H1 (cell line): Measurements from ENCODE around the gene CASP1. TPM values are rescaled to one million over a fixed set of nuclear protein-coding genes. Genes with fewer than 3 reads are reported as not detected.

Source experiments
- FOSL1 ChIP-seq: IDR thresholded peaks from 2 replicates; pipeline ENCODE4 v1.6.1; 2011; ENCODE audit warnings: mild to moderate bottlenecking, low read depth, low read length, moderate library complexity; ENCODE audit not compliant: insufficient read depth
- polyA plus RNA-seq, 7 experiments: library from polyadenylated mRNA; depleted of rRNA in 3 of 7; stranded (reverse) in 5 of 7; unstranded in 2 of 7; fragments of >200 nt in 5 of 7; fragments of 200-250 nt in 2 of 7; gene quantifications; 1 replicate in 5 of 7; 2 replicates in 1 of 7; 4 replicates in 1 of 7; pipeline versions ENCODE4 v1.2.1 to v1.2.3, GENCODE V29; 2011 to 2013; ENCODE audit warnings: missing spikeins in 2 of 7, mixed read lengths in 2 of 7
- total RNA-seq: library from RNA; stranded (reverse); fragmentation: NEBNext Ultra II Directional; extraction: Animal tissue kit (Norgen Biotek cat#: 25700); gene quantifications from 2 replicates; pipeline ENCODE4 v1.2.1, GENCODE V29; 2021
- TF ChIP-seq, protein P1 (sequence below): fragments of 300-600 bp; sonication (generic); IDR thresholded peaks from 2 replicates; pipeline ENCODE4 v1.7.1; 2012; ENCODE audit warnings: low read length, moderate library complexity, mild to moderate bottlenecking, inconsistent platforms; ENCODE audit not compliant: insufficient replicate concordance
- TF ChIP-seq, protein P2 (sequence below): IDR thresholded peaks from 2 replicates; pipeline ENCODE4 v1.6.1; 2012; ENCODE audit warnings: inconsistent platforms

CASP1 gene
- total and polyA plus RNA-seq, 2 of the 8 experiments (the other 6 are each of a cell fraction or from before 2014, with no cell fraction given) = not detected

DNA sequence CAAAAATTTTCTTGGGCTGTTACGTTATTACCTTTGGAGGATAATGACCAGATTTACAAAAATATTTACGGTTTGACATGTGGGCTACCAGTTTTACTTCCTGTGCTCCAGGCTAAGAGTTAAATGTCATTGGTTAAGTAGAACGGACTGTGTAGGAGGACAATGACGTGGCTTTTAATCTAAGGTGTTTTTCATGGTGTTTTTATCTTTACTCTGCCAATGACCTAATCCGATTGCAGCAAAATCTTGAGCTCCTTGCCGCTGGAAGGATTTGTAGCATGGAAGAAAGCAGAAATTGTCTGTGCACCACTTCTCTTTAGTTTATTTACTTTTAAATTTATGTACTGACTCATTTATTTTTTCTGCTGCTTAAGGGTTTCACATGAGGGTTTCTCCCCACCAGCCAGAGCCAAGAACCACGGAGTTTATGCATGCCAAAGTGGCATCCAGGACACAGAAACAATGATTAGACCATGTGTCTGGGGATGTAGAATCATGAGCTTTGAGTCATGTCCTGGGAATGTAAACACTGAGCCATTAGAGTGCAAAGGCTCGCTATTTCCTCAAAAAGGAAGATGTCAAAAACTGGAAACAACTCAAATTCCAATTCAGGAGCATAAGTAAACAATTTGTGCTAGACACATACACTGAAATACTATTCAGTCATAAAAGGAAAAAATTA lies 12.1 kb upstream of the CASP1 start (continued):
- TF ChIP-seq, protein P1, sequence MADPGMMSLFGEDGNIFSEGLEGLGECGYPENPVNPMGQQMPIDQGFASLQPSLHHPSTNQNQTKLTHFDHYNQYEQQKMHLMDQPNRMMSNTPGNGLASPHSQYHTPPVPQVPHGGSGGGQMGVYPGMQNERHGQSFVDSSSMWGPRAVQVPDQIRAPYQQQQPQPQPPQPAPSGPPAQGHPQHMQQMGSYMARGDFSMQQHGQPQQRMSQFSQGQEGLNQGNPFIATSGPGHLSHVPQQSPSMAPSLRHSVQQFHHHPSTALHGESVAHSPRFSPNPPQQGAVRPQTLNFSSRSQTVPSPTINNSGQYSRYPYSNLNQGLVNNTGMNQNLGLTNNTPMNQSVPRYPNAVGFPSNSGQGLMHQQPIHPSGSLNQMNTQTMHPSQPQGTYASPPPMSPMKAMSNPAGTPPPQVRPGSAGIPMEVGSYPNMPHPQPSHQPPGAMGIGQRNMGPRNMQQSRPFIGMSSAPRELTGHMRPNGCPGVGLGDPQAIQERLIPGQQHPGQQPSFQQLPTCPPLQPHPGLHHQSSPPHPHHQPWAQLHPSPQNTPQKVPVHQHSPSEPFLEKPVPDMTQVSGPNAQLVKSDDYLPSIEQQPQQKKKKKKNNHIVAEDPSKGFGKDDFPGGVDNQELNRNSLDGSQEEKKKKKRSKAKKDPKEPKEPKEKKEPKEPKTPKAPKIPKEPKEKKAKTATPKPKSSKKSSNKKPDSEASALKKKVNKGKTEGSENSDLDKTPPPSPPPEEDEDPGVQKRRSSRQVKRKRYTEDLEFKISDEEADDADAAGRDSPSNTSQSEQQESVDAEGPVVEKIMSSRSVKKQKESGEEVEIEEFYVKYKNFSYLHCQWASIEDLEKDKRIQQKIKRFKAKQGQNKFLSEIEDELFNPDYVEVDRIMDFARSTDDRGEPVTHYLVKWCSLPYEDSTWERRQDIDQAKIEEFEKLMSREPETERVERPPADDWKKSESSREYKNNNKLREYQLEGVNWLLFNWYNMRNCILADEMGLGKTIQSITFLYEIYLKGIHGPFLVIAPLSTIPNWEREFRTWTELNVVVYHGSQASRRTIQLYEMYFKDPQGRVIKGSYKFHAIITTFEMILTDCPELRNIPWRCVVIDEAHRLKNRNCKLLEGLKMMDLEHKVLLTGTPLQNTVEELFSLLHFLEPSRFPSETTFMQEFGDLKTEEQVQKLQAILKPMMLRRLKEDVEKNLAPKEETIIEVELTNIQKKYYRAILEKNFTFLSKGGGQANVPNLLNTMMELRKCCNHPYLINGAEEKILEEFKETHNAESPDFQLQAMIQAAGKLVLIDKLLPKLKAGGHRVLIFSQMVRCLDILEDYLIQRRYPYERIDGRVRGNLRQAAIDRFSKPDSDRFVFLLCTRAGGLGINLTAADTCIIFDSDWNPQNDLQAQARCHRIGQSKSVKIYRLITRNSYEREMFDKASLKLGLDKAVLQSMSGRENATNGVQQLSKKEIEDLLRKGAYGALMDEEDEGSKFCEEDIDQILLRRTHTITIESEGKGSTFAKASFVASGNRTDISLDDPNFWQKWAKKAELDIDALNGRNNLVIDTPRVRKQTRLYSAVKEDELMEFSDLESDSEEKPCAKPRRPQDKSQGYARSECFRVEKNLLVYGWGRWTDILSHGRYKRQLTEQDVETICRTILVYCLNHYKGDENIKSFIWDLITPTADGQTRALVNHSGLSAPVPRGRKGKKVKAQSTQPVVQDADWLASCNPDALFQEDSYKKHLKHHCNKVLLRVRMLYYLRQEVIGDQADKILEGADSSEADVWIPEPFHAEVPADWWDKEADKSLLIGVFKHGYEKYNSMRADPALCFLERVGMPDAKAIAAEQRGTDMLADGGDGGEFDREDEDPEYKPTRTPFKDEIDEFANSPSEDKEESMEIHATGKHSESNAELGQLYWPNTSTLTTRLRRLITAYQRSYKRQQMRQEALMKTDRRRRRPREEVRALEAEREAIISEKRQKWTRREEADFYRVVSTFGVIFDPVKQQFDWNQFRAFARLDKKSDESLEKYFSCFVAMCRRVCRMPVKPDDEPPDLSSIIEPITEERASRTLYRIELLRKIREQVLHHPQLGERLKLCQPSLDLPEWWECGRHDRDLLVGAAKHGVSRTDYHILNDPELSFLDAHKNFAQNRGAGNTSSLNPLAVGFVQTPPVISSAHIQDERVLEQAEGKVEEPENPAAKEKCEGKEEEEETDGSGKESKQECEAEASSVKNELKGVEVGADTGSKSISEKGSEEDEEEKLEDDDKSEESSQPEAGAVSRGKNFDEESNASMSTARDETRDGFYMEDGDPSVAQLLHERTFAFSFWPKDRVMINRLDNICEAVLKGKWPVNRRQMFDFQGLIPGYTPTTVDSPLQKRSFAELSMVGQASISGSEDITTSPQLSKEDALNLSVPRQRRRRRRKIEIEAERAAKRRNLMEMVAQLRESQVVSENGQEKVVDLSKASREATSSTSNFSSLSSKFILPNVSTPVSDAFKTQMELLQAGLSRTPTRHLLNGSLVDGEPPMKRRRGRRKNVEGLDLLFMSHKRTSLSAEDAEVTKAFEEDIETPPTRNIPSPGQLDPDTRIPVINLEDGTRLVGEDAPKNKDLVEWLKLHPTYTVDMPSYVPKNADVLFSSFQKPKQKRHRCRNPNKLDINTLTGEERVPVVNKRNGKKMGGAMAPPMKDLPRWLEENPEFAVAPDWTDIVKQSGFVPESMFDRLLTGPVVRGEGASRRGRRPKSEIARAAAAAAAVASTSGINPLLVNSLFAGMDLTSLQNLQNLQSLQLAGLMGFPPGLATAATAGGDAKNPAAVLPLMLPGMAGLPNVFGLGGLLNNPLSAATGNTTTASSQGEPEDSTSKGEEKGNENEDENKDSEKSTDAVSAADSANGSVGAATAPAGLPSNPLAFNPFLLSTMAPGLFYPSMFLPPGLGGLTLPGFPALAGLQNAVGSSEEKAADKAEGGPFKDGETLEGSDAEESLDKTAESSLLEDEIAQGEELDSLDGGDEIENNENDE = no peak
- no peak for TF ChIP-seq FOSL1
- TF ChIP-seq, protein P2, sequence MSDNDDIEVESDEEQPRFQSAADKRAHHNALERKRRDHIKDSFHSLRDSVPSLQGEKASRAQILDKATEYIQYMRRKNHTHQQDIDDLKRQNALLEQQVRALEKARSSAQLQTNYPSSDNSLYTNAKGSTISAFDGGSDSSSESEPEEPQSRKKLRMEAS = no peak
